Osteoblast (primary cell): ENCODE measurements around the gene NOX4. TPM values are rescaled to one million over a fixed set of nuclear protein-coding genes. Genes with fewer than 3 reads are reported as not detected.

Experiments used
- DNase-seq: peaks from one replicate; pipeline ENCODE4 v3.0.0; 2011; ENCODE audit warnings: low spot score, mixed read lengths; ENCODE audit not compliant: insufficient read length; ENCODE audit errors: missing footprints
- H2AFZ ChIP-seq: 2 replicates; pipeline ENCODE4 v1.6.0; 2011; ENCODE audit warnings: mild to moderate bottlenecking, low read length
- H3K27ac ChIP-seq: 2 replicates; pipeline ENCODE4 v1.5.1; 2011; ENCODE audit warnings: mild to moderate bottlenecking, low read depth, low read length, moderate library complexity
- H3K27me3 ChIP-seq: 2 replicates; pipeline ENCODE4 v1.6.0; 2012; ENCODE audit warnings: mild to moderate bottlenecking, control low read depth, inconsistent platforms, low read length, moderate library complexity; ENCODE audit not compliant: insufficient read depth
- H3K36me3 ChIP-seq: 2 replicates; pipeline ENCODE4 v1.5.1; 2011; ENCODE audit warnings: mild to moderate bottlenecking, low read length, control low read depth, moderate library complexity; ENCODE audit not compliant: insufficient read depth
- H3K4me1 ChIP-seq: 2 replicates; pipeline ENCODE4 v1.5.1; 2011; ENCODE audit warnings: mild to moderate bottlenecking, low read length, control low read depth, moderate library complexity; ENCODE audit not compliant: insufficient read depth
- H3K4me2 ChIP-seq: 2 replicates; pipeline ENCODE4 v1.6.0; 2011; ENCODE audit warnings: mild to moderate bottlenecking, low read length; ENCODE audit not compliant: insufficient read depth
- H3K4me3 ChIP-seq: fragments of 200-600 bp; sonication (generic); 3 replicates; pipeline ENCODE4 v1.5.1; 2012; ENCODE audit warnings: mild to moderate bottlenecking, low read length, inconsistent platforms; ENCODE audit not compliant: insufficient read depth
- H3K79me2 ChIP-seq: 2 replicates; pipeline ENCODE4 v1.6.0; 2012; ENCODE audit warnings: mild to moderate bottlenecking, low read length, control low read depth, inconsistent platforms; ENCODE audit not compliant: insufficient read depth
- H3K9me3 ChIP-seq: 2 replicates; pipeline ENCODE4 v1.5.1; 2011; ENCODE audit warnings: low read depth, low read length, control low read depth
- H4K20me1 ChIP-seq: 2 replicates; pipeline ENCODE4 v1.6.0; 2012; ENCODE audit warnings: mild to moderate bottlenecking, low read length, control low read depth; ENCODE audit not compliant: insufficient read depth
- total RNA-seq: library from RNA; depleted of rRNA; stranded (reverse); fragments of >200 nt; gene quantifications from 2 replicates; pipeline ENCODE4 v1.2.3, GENCODE V29; 2012
- TF ChIP-seq, protein P1 (sequence below): IDR thresholded peaks from 2 replicates; pipeline ENCODE4 v1.5.1; 2011; ENCODE audit warnings: mild to moderate bottlenecking, low read depth, low read length, moderate library complexity; ENCODE audit errors: extremely low read depth

Gene NOX4
- total RNA-seq, 1 donor = 1.8 TPM

DNA sequence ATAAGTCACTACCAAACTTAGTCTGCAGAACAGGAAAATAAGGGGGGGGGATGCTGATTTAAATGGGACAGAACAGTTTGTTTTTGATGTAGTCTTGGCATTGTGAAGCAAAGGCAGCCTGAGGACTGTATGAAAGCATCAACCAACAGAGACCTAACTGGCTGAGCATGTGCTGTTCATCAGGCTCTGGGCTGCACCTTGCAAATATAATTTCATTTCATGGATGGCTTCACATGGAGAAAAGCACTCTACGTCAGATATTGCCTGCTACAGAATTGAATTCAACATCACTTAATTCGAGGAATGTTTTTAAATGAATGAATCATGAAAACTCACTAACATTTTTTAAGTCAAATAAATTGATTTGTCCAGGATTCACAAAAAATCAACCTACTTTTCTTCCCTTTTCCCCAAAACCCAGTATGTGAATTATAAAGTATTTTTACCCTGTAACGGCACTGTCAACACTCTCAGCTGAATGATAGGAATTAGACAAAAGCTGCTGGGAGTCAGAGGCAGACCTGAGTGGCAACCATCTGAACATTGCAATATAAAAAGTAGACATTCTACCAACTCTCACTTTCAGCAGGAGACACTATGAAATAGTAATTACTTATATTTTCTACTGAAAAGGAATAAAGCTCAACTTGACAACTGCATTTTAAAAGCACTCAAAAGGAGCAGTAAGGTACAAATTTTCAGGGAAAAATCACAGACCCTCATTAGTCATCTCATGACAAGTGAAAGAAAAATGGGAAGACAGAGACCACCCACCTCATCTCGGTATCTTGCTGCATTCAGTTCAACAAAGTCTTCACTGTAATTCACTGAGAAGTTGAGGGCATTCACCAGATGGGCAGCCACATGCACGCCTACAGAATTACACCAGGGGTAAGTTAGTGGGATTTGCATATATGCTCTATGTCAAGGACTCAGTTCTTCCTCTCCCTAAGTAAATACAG lies 47.5 kb downstream of the NOX4 start:
- TF ChIP-seq, protein P1, sequence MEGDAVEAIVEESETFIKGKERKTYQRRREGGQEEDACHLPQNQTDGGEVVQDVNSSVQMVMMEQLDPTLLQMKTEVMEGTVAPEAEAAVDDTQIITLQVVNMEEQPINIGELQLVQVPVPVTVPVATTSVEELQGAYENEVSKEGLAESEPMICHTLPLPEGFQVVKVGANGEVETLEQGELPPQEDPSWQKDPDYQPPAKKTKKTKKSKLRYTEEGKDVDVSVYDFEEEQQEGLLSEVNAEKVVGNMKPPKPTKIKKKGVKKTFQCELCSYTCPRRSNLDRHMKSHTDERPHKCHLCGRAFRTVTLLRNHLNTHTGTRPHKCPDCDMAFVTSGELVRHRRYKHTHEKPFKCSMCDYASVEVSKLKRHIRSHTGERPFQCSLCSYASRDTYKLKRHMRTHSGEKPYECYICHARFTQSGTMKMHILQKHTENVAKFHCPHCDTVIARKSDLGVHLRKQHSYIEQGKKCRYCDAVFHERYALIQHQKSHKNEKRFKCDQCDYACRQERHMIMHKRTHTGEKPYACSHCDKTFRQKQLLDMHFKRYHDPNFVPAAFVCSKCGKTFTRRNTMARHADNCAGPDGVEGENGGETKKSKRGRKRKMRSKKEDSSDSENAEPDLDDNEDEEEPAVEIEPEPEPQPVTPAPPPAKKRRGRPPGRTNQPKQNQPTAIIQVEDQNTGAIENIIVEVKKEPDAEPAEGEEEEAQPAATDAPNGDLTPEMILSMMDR = no peak
- no peaks in the 10 kb centered on the region for H3K36me3 ChIP-seq

DNA sequence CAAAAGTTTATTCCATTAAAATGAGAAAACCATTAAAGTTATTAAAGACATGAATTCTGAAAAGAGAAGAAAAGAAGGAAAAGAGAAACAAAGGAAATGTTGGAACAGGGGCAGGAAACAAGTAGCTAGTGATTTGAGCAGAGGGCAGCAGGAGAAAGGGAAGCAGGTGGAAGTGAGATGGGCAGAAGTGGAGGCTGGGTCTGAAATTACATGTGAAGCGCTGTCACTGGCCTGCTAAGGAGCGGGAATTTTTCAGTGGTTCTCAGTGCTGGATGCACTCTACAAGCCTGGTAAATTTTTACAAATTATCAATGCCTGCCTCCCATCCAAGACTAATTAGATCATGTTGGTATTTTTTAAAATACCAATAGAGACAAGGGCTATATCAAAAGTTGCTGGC lies 48.4 kb downstream of the NOX4 start:
- Histone ChIP-seq H3K27me3 (no peaks in the 10 kb centered on the region), H3K27ac (no peak overlapping the region), H3K4me2 (no peak overlapping the region), H3K79me2 (no peaks in the 10 kb centered on the region), H2AFZ (no peak overlapping the region), H3K4me3 (no peak overlapping the region), H3K4me1 (no peaks in the 10 kb centered on the region), H4K20me1 (no peaks in the 10 kb centered on the region), H3K9me3 (no peaks in the 10 kb centered on the region), H3K36me3 (no peaks in the 10 kb centered on the region)
- TF ChIP-seq, protein P1 = no peak
- no peak for DNase-seq

More for the DNA sequence above, 47.5 kb downstream of the NOX4 start:
- Histone ChIP-seq H3K27ac (no peak overlapping the region), H3K4me3 (no peak overlapping the region), H3K4me2 (no peak overlapping the region), H3K4me1 (no peaks in the 10 kb centered on the region), H3K9me3 (no peaks in the 10 kb centered on the region), H3K27me3 (no peaks in the 10 kb centered on the region), H2AFZ (no peak overlapping the region), H3K79me2 (no peaks in the 10 kb centered on the region), H4K20me1 (no peaks in the 10 kb centered on the region)
- DNase-seq = no peak

DNA sequence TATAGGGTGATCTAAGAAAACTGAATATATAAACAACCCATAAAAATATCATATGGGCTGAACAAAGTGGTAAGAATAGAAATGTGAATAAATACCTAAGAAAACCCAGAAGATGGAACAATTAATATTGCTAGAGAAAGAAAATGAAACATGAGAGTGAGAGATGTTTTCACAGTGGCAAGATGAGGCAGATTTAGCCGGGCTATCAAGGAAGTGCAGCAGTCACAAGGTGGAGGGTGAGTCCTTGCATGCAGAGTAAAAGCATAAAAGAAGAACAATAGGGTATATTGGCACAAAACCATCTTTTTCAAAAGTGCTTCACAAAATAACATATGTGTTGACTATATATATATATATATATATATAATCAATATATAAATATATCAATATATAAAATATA lies 49.6 kb downstream of the NOX4 start:
- Histone ChIP-seq H3K4me1 (no peaks in the 10 kb centered on the region), H3K36me3 (no peaks in the 10 kb centered on the region), H3K4me2 (no peak overlapping the region), H3K79me2 (no peaks in the 10 kb centered on the region), H3K4me3 (no peak overlapping the region), H3K27me3 (no peaks in the 10 kb centered on the region), H4K20me1 (no peaks in the 10 kb centered on the region), H3K9me3 (no peaks in the 10 kb centered on the region), H3K27ac (no peak overlapping the region), H2AFZ (no peak overlapping the region)
- DNase-seq = no peak
- TF ChIP-seq, protein P1 = no peak

DNA sequence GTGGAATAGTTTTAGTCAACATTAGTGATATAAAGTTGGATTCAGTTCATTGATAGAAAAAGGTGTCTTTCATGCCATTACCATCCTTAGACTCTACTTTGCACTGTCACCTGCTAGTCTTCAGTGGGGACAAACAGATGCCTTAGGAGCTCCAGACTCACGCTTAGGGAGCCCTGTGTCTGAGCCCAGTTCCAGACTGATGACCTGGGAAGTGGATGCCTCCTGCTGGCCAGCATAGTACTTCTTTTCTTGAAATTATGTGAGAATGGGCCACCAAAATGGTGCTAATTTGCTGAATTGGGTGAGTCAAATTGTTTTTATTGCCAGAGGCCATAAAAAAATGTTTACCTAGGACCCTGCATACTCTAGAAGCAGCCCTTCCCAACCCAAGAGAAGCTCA lies 53.9 kb downstream of the NOX4 start:
- H3K36me3 ChIP-seq = no peaks in the 10 kb centered on the region
- no peak overlapping the region for H3K4me3 ChIP-seq
- H3K9me3 ChIP-seq = no peaks in the 10 kb centered on the region
- H4K20me1 ChIP-seq = no peaks in the 10 kb centered on the region
- H3K27ac ChIP-seq = no peak overlapping the region
- H3K79me2 ChIP-seq = no peaks in the 10 kb centered on the region
- H2AFZ ChIP-seq = no peak overlapping the region
- DNase-seq = peak; percentile 25
- H3K4me2 ChIP-seq = no peak overlapping the region
- H3K4me1 ChIP-seq = peaks cover 4% of the 10 kb centered on the region
- TF ChIP-seq, protein P1 = no peak
- no peaks in the 10 kb centered on the region for H3K27me3 ChIP-seq
